K562 (cell line): ENCODE data around the gene MED13L. TPM values are rescaled to one million over a fixed set of nuclear protein-coding genes. Genes with fewer than 3 reads are reported as not detected.

ENCODE experiments used
- CREBBP ChIP-seq: IDR thresholded peaks from one replicate; pipeline ENCODE4 v1.6.1; 2012; ENCODE audit warnings: low read depth, mild to moderate bottlenecking, control low read depth, inconsistent platforms, low read length
- ELF4 ChIP-seq: fragments of 450-650 bp; formaldehyde crosslinking; IDR thresholded peaks from 2 replicates; pipeline ENCODE4 v1.4.0; 2022; ENCODE audit warnings: missing genetic modification characterization
- GATA2 ChIP-seq: sonication (generic); formaldehyde crosslinking; IDR thresholded peaks from 2 replicates; pipeline ENCODE4 v1.4.0; 2020; ENCODE audit warnings: mild to moderate bottlenecking, missing genetic modification reagents
- GTF3C2 ChIP-seq: IDR thresholded peaks from 3 replicates; pipeline ENCODE4 v1.6.1; 2011; ENCODE audit warnings: borderline replicate concordance, mild to moderate bottlenecking, moderate library complexity; ENCODE audit not compliant: insufficient read length; ENCODE audit errors: extremely low read depth
- L3MBTL2 ChIP-seq: fragments of 450-650 bp; IDR thresholded peaks from 2 replicates; pipeline ENCODE4 v1.6.1; 2016; ENCODE audit warnings: mild to moderate bottlenecking, moderate library complexity
- MGA ChIP-seq: fragments of 450-650 bp; IDR thresholded peaks from 2 replicates; pipeline ENCODE4 v1.6.1; 2016; ENCODE audit warnings: mild to moderate bottlenecking, moderate library complexity
- SMARCA4 ChIP-seq: fragments of 450-650 bp; IDR thresholded peaks from 2 replicates; pipeline ENCODE4 v1.6.1; 2016
- TEAD2 ChIP-seq: fragments of 450-650 bp; IDR thresholded peaks from 2 replicates; pipeline ENCODE4 v1.6.1; 2016; ENCODE audit warnings: missing genetic modification characterization, control low read depth, missing compliant biosample characterization
- ZNF239 ChIP-seq: fragments of 250-450 bp; sonication (Bioruptor Pico); IDR thresholded peaks from 2 replicates; pipeline ENCODE4 v1.4.0; 2020; ENCODE audit warnings: mild to moderate bottlenecking
- polyA plus RNA-seq, 8 experiments: library from polyadenylated mRNA; depleted of rRNA in 4 of 8; stranded (reverse) in 5 of 8; unstranded in 3 of 8; fragments of >200 nt; fragmentation: Nextera tagmentation in 2 of 8; fragmentation: Illumina TruSeq in 1 of 8; extraction: Ambion mirVana in 2 of 8; extraction: Trizol in 1 of 8; gene quantifications; 2 replicates each; pipeline versions ENCODE4 v1.2.1 to v1.2.3, GENCODE V29; 2011 to 2014; ENCODE audit warnings: inconsistent platforms in 1 of 8, missing spikeins in 1 of 8
- total RNA-seq, 7 experiments: library from RNA; depleted of rRNA in 6 of 7; stranded (reverse); fragments of >200 nt in 6 of 7; fragmentation: Illumina TruSeq in 2 of 7; extraction: Trizol in 2 of 7; gene quantifications; 2 replicates each; pipeline versions ENCODE4 v1.2.1 to v1.2.3, GENCODE V29; 2011 to 2021; ENCODE audit warnings: low replicate concordance in 1 of 7
- TF ChIP-seq, protein P1 (sequence below): fragments of 450-650 bp; formaldehyde crosslinking; IDR thresholded peaks from 2 replicates; pipeline ENCODE4 v1.4.0; 2022; ENCODE audit warnings: mild to moderate bottlenecking, moderate library complexity

The MED13L gene
- total and polyA plus RNA-seq, 9 of the 15 experiments (the other 6 are each of a cell fraction or from before 2014, with no cell fraction given), result 13.4 to 90.3 (median 36.9) TPM

- TF ChIP-seq SMARCA4 (no peak), GTF3C2 (no peak), ELF4 (CRISPR knock-in tag) (no peak), TEAD2 (no peak), ZNF239 (CRISPR knock-in tag) (no peak), L3MBTL2 (no peak), GATA2 (CRISPR knock-in tag) (no peak), CREBBP (no peak), MGA (no peak)
- TF ChIP-seq, protein P1, sequence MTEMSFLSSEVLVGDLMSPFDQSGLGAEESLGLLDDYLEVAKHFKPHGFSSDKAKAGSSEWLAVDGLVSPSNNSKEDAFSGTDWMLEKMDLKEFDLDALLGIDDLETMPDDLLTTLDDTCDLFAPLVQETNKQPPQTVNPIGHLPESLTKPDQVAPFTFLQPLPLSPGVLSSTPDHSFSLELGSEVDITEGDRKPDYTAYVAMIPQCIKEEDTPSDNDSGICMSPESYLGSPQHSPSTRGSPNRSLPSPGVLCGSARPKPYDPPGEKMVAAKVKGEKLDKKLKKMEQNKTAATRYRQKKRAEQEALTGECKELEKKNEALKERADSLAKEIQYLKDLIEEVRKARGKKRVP (CRISPR knock-in tag), result no peak
These were observed 29.0 kb upstream of the MED13L start (continued) for GRCh38 chr12:116306506-116306905.
